Loucy (cell line): ENCODE measurements around the gene RYR2.

ENCODE experiments used
- H2AFZ ChIP-seq: fragments of 200-600 bp; sonication (generic); 2 replicates; pipeline ENCODE4 v1.6.0; 2016; ENCODE audit warnings: antibody characterized with exemption, mild to moderate bottlenecking, low read length, moderate library complexity
- H3F3A ChIP-seq: fragments of 200-600 bp; 2 replicates; pipeline ENCODE4 v1.6.0; 2016; ENCODE audit warnings: antibody characterized with exemption, low read depth, mild to moderate bottlenecking
- H3K27me3 ChIP-seq: fragments of 200-600 bp; sonication (generic); 2 replicates; pipeline ENCODE4 v1.6.1; 2014; ENCODE audit warnings: low read length, mild to moderate bottlenecking; ENCODE audit not compliant: insufficient read depth, poor library complexity, severe bottlenecking
- H3K36me3 ChIP-seq: fragments of 200-600 bp; sonication (generic); 2 replicates; pipeline ENCODE4 v1.6.1; 2016; ENCODE audit warnings: low read length; ENCODE audit not compliant: insufficient read depth
- H3K4me1 ChIP-seq: fragments of 200-600 bp; sonication (generic); 2 replicates; pipeline ENCODE4 v1.5.1; 2014; ENCODE audit warnings: low read length, mild to moderate bottlenecking; ENCODE audit not compliant: insufficient read depth, poor library complexity, severe bottlenecking
- H3K4me2 ChIP-seq: fragments of 200-600 bp; sonication (generic); 2 replicates; pipeline ENCODE4 v1.6.0; 2014; ENCODE audit warnings: antibody characterized with exemption, low read length, low read depth, mild to moderate bottlenecking; ENCODE audit not compliant: poor library complexity, severe bottlenecking
- H3K4me3 ChIP-seq: fragments of 200-600 bp; sonication (generic); 2 replicates; pipeline ENCODE4 v1.5.1; 2014; ENCODE audit warnings: low read length, mild to moderate bottlenecking, mixed read lengths; ENCODE audit not compliant: poor library complexity, severe bottlenecking
- H3K79me2 ChIP-seq: fragments of 200-600 bp; sonication (generic); 2 replicates; pipeline ENCODE4 v1.6.1; 2014; ENCODE audit warnings: low read length; ENCODE audit not compliant: insufficient read depth
- H3K9ac ChIP-seq: fragments of 200-600 bp; sonication (generic); 2 replicates; pipeline ENCODE4 v1.6.0; 2014; ENCODE audit warnings: mild to moderate bottlenecking, low read depth, low read length, moderate library complexity; ENCODE audit not compliant: poor library complexity, severe bottlenecking
- H3K9me2 ChIP-seq: fragments of 200-600 bp; sonication (generic); replicated peaks from 2 replicates; pipeline ENCODE4 v1.6.1; 2016; ENCODE audit warnings: low read depth, low read length, mixed read lengths
- H3K9me3 ChIP-seq: fragments of 200-600 bp; sonication (generic); 2 replicates; pipeline ENCODE4 v1.6.1; 2014; ENCODE audit warnings: mild to moderate bottlenecking, antibody characterized with exemption, low read length, low read depth; ENCODE audit not compliant: insufficient read depth
- H4K20me1 ChIP-seq: fragments of 200-600 bp; sonication (generic); 2 replicates; pipeline ENCODE4 v1.6.0; 2014; ENCODE audit warnings: antibody characterized with exemption, low read length, mild to moderate bottlenecking; ENCODE audit not compliant: insufficient read depth, poor library complexity, severe bottlenecking
- EZH2phosphoT487 ChIP-seq: fragments of 200-600 bp; IDR thresholded peaks from 2 replicates; pipeline ENCODE4 v1.6.1; 2018; ENCODE audit warnings: antibody characterized with exemption, mild to moderate bottlenecking, moderate library complexity, borderline replicate concordance
- TF ChIP-seq, protein P1 (sequence below): fragments of 200-600 bp; sonication (generic); conservative IDR thresholded peaks from 2 replicates; pipeline ENCODE4 v1.5.1; 2014; ENCODE audit warnings: mild to moderate bottlenecking, antibody characterized with exemption, low read length

Gene RYR2

GRCh38 chr1:237138551-237138950 is 96.6 kb downstream of the RYR2 start:
- Histone ChIP-seq H3K4me1 (no peaks in the 10 kb centered on the region), H3F3A (no peaks in the 10 kb centered on the region), H3K9me2 (no peaks in the 10 kb centered on the region), H3K9me3 (0 out of 2 replicates have a peak, but pooled peaks cover 4% of the 10 kb centered on the region), H3K27me3 (no peaks in the 10 kb centered on the region), H3K4me3 (no peak overlapping the region), H3K9ac (no peak overlapping the region), H3K79me2 (no peaks in the 10 kb centered on the region), H2AFZ (no peak overlapping the region), H3K36me3 (no peaks in the 10 kb centered on the region), H4K20me1 (no peaks in the 10 kb centered on the region), H3K4me2 (no peak overlapping the region)
- TF ChIP-seq EZH2phosphoT487 = no peak
- TF ChIP-seq, protein P1, sequence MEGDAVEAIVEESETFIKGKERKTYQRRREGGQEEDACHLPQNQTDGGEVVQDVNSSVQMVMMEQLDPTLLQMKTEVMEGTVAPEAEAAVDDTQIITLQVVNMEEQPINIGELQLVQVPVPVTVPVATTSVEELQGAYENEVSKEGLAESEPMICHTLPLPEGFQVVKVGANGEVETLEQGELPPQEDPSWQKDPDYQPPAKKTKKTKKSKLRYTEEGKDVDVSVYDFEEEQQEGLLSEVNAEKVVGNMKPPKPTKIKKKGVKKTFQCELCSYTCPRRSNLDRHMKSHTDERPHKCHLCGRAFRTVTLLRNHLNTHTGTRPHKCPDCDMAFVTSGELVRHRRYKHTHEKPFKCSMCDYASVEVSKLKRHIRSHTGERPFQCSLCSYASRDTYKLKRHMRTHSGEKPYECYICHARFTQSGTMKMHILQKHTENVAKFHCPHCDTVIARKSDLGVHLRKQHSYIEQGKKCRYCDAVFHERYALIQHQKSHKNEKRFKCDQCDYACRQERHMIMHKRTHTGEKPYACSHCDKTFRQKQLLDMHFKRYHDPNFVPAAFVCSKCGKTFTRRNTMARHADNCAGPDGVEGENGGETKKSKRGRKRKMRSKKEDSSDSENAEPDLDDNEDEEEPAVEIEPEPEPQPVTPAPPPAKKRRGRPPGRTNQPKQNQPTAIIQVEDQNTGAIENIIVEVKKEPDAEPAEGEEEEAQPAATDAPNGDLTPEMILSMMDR = no peak

DNA sequence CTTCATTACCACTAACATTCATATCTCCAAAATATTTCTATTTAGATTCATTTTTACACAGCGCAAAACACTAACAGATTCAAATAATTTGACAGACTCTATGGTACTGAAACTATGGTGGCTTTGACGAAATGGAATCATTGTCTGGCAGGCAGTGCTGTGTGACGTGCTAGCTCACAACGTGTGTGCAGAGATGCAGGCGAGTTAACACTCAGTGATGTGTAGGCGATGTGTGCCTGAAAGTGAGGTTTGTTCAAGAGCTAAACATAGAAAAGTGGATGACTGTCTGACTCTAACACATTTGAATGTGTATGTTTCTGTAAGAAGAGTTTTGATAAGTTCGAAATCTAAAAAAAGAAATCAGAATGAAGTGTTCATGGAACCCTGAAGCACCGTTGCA is 97.7 kb downstream of the RYR2 start:
- Histone ChIP-seq H3K4me1 (no peaks in the 10 kb centered on the region), H3K9me2 (no peaks in the 10 kb centered on the region), H3K9ac (no peak overlapping the region), H3K4me2 (no peak overlapping the region), H3F3A (no peaks in the 10 kb centered on the region), H3K4me3 (no peak overlapping the region), H3K9me3 (0 out of 2 replicates have a peak, but pooled peaks cover 4% of the 10 kb centered on the region), H3K36me3 (no peaks in the 10 kb centered on the region), H3K27me3 (no peaks in the 10 kb centered on the region), H2AFZ (no peak overlapping the region), H3K79me2 (no peaks in the 10 kb centered on the region), H4K20me1 (no peaks in the 10 kb centered on the region)
- TF ChIP-seq, protein P1 = no peak
- TF ChIP-seq EZH2phosphoT487 = no peak

DNA sequence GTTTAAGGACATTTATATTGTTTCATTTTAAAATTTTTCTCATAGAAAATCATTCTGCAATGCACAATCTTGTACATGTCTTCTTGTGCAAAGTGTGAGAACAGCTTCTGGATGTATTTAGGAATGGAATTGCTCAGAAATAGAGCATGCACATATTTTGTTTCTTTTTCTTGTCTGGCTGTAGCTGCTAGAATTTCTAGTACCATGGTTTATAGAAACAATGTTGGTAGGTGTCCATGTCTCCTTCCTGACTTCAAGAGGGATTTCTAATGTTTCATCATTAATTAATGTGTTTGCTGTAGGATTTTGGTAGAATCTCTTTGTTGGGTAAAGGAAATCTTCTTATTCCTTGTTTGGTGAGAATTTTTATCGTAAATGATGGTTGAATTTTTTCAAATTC is 99.0 kb downstream of the RYR2 start:
- Histone ChIP-seq H2AFZ (no peak overlapping the region), H3K4me1 (no peaks in the 10 kb centered on the region), H3K27me3 (no peaks in the 10 kb centered on the region), H3K4me2 (no peak overlapping the region), H3K4me3 (no peak overlapping the region), H3K36me3 (no peaks in the 10 kb centered on the region), H3K9me2 (no peaks in the 10 kb centered on the region), H4K20me1 (no peaks in the 10 kb centered on the region), H3K9me3 (0 out of 2 replicates have a peak, but pooled peaks cover 4% of the 10 kb centered on the region), H3F3A (no peaks in the 10 kb centered on the region), H3K9ac (no peak overlapping the region), H3K79me2 (no peaks in the 10 kb centered on the region)
- TF ChIP-seq, protein P1 = no peak
- no peak for TF ChIP-seq EZH2phosphoT487
